Measurements from ENCODE around the gene KIAA1217.

KIAA1217 gene

DNA sequence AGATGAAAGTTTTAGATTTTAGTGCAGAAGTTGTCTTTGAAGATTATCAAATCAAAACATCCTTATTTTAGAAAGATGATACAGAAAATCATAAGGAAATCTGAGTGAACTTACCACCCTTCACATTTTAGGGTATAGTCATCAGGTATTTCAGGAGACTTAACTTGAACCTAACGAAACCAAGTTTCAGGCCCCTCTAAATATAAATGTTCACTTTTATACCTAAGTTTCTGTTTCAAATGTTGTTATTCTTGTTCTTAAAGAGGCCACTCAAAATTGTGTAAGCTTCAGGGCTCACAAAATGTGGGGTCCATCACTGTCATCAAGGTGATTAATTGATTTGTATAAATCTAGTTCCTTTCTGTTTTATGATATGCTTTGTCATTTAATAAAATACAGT is 216.2 kb downstream of the KIAA1217 start:
- TF ChIP-seq, protein P1, sequence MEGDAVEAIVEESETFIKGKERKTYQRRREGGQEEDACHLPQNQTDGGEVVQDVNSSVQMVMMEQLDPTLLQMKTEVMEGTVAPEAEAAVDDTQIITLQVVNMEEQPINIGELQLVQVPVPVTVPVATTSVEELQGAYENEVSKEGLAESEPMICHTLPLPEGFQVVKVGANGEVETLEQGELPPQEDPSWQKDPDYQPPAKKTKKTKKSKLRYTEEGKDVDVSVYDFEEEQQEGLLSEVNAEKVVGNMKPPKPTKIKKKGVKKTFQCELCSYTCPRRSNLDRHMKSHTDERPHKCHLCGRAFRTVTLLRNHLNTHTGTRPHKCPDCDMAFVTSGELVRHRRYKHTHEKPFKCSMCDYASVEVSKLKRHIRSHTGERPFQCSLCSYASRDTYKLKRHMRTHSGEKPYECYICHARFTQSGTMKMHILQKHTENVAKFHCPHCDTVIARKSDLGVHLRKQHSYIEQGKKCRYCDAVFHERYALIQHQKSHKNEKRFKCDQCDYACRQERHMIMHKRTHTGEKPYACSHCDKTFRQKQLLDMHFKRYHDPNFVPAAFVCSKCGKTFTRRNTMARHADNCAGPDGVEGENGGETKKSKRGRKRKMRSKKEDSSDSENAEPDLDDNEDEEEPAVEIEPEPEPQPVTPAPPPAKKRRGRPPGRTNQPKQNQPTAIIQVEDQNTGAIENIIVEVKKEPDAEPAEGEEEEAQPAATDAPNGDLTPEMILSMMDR (IDR thresholded peaks at IDR 0.05; ENCODE audit: borderline replicate concordance, insufficient read depth, low read depth, low read length) = no peak
- no peak overlapping the region for H3K4me3 ChIP-seq (ENCODE audit: low read depth, low read length)

GRCh38 chr10:24427678-24428409 is 218.9 kb downstream of the KIAA1217 start:
- H3K4me3 ChIP-seq (ENCODE audit: low read depth, low read length) = no peak overlapping the region
- TF ChIP-seq, protein P1 (IDR thresholded peaks at IDR 0.05; ENCODE audit: borderline replicate concordance, insufficient read depth, low read depth, low read length) = no peak

GRCh38 chr10:24428410-24428782 is 219.5 kb downstream of the KIAA1217 start:
- TF ChIP-seq, protein P1 (IDR thresholded peaks at IDR 0.05; ENCODE audit: borderline replicate concordance, insufficient read depth, low read depth, low read length) = no peak
- no peak overlapping the region for H3K4me3 ChIP-seq (ENCODE audit: low read depth, low read length)

DNA sequence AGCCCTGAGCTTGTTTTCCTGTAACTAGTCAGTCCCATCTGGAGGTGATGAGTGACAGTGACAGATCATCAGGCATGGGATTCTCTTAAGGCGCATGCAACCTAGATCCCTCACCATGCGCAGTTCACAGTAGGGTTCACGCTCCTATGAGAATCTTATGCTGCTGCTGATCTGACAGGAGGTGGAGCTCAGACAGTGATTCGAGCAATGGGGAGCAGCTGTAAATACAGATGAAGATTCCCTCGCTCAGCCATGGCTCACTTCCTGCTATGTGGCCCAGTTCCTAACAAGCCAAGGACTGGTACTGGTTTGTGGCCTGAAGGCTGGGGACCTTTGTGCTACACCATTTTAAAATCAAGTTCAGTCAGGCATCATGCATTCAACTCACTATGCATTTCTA is 221.7 kb downstream of the KIAA1217 start:
- TF ChIP-seq, protein P1 (IDR thresholded peaks at IDR 0.05; ENCODE audit: borderline replicate concordance, insufficient read depth, low read depth, low read length) = no peak
- H3K4me3 ChIP-seq (ENCODE audit: low read depth, low read length) = no peak overlapping the region

GRCh38 chr10:24432478-24433416 is 223.8 kb downstream of the KIAA1217 start:
- no peak overlapping the region for H3K4me3 ChIP-seq (ENCODE audit: low read depth, low read length)
- TF ChIP-seq, protein P1 (IDR thresholded peaks at IDR 0.05; ENCODE audit: borderline replicate concordance, insufficient read depth, low read depth, low read length) = no peak

- TF ChIP-seq, protein P1 (IDR thresholded peaks at IDR 0.05; ENCODE audit: borderline replicate concordance, insufficient read depth, low read depth, low read length) = no peak
- no peak overlapping the region for H3K4me3 ChIP-seq (ENCODE audit: low read depth, low read length)
These were observed 224.8 kb downstream of the KIAA1217 start for GRCh38 chr10:24433705-24434104.

Measured in GM12875 (cell line).